ENCODE measurements around the gene MCC.

- TF ChIP-seq CTCF (optimal IDR thresholded peaks at IDR 0.05 in 1 of 3, IDR thresholded peaks at IDR 0.05 in 1 of 3, conservative IDR thresholded peaks at IDR 0.05 in 1 of 3; ENCODE audit: extremely low read depth in 1 of 3, insufficient read depth in 2 of 3, low read length in 3 of 3) (no peak), EZH2 (IDR thresholded peaks at IDR 0.05; ENCODE audit: low read length) (no peak)
Observed at GRCh38 chr5:113213551-113214425, 274.5 kb downstream of the MCC start.
